CD4-positive, alpha-beta T cell treated with Interleukin-4 for 1 hour (primary cell): ENCODE measurements around the gene MLC1.
A peak's percentile ranks its signal among the peaks of the same experiment; 100 is the strongest.

ENCODE experiments used
- DNase-seq, 2 donors: peaks; one replicate each; pipeline ENCODE4 v3.0.0-alpha.2; 2020 to 2022

MLC1 gene

DNA sequence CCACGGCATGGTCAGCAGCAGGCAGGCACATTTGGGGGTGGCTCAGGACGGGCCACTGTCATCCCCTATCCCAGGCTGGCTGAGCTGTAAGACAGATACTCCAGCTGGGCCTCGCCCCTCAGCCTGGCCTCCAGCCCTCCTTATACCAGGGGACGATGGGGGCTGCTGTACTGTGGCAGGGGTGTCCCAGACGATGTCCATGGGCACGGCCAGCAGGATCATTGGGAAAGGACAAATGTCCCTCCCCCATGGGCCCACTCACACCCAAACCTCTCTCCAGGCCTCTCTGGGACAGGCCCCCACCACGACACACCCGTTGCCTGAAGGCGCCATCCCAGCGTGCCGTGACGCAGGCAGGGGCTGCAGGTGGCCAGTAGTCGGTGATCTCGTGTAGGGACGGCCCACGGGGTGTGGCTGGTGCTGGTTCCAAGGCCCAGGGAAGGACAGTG lies 71.1 kb downstream of the MLC1 start:
- DNase-seq: no peak

DNA sequence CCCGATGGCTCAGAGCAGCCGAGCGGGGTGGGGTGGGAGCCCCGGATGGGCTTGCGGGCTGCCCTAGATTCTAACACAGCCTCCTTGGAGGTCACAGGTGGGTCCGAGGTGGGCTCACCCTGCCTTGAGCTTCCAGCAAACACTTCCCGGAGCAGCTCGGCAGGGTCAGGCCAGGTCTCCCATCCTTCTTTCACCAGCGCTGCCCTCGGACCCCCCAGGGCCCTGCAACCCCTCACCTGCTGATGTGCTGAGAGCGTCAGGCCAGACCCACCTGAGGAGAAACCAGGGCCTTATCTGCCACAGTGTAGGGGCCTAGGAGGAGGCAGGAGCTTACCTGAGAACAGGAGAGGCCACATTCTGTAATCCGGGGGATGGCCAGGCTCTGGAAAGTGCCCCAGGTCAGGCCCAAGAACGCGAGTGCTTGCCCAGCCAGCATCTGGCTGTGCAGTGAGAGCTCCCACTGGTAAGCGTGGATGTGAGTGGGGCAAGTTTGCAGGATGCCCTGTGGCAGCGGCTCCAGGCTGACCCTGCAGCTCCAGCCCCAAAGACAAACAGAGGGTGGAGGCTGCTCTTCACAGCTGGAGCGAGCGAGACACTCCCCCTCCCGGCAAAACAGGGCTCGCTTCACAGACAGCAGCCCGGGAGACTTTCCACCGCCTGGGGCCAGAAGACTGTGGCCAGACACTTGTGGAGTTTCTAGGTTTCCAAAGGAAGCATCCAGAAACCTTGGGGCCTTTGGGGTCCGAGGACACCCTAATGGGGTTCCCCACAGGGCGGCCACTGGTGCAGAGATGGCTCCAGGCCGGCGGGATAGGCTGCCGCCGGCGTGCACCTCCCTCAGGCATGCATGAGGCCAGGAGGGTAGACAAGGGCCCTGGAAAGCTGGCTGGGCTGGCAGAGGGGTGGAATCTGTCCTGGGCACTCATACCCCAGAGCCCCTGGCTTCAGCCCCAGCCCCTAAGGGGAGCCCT lies 72.7 kb downstream of the MLC1 start, which contains the start of gene IL17REL:
IL17REL (minus strand) TSS at position 555 of the 971 bp plus-strand sequence; CDS start at position 436, 119 bp downstream.
- DNase-seq: no peak

DNA sequence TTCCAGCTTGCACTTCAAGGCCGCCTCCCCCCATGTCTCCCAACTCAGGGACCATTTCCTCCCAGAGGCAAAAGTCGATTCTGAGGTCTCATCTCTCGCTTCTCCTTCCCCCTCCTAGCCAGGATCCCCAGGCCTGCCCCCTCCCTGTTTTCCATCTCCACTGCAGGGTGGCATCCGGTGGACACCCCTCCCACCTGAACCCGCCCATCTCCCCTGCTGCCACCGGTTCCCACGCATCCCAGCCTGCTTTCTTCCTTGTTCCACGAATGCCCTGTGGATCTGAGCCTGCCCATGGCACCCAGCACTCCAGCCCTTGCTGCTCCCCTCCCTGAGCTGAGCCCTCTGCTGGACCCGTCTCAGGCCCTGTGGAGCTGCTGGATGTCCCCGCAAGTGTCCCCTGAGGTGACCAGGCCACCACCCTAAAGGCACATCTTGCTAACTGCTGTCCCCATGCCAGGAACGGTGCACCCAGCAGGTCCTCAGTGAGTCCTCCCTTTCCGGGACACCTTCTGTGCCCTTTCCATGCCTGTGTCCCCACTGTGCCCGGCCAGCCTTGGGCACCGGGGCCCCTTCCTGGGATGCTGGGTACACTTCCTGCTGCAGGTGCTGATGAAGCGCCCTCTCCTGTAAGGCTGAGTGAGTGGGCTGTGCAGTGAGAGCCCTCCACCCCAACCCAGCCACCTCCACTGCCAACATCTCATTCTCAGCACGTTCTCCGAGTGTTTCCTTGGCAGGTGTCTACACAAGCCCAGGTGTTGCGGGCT lies 73.6 kb downstream of the MLC1 start:
- DNase-seq: no peak

DNA sequence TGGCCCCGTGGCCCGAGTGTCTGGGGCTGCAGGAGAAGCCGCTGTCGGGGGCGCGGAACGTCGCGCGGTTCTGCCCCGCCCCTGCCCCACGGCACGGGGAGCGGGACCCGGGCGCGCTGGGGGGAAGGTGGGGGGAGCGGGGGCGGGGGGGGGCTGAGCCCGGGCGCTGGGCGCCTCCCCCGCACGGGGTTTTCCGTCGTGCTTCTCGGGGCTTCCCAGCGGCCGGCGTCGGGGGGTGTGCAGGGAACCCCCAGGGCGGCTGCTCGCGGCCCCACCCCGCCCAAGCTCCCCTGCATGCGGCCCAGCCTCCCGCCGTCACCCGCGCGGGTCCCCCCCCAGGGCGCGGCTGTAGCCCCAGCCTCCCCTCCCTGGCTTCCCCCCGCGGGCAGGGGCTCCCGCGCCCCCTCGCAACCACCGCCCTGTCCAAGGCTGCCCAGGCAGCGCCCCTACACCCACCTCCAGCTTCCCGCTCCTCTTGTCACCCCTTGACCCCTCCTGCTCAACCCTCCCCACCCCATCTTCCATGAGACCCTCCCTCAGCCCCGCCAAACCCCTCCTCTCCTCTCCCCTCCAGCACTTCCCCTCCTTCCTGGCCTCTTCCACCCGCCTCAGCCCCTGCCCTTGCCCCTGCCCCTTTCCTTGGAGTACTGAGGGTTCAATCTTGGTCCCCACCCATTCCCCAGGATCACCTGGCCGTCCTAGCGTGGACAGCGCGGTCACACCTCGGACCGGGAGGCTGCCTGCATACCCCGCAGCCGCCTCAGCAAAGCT lies 74.4 kb downstream of the MLC1 start:
- DNase-seq: peak; percentile 76 to 77

DNA sequence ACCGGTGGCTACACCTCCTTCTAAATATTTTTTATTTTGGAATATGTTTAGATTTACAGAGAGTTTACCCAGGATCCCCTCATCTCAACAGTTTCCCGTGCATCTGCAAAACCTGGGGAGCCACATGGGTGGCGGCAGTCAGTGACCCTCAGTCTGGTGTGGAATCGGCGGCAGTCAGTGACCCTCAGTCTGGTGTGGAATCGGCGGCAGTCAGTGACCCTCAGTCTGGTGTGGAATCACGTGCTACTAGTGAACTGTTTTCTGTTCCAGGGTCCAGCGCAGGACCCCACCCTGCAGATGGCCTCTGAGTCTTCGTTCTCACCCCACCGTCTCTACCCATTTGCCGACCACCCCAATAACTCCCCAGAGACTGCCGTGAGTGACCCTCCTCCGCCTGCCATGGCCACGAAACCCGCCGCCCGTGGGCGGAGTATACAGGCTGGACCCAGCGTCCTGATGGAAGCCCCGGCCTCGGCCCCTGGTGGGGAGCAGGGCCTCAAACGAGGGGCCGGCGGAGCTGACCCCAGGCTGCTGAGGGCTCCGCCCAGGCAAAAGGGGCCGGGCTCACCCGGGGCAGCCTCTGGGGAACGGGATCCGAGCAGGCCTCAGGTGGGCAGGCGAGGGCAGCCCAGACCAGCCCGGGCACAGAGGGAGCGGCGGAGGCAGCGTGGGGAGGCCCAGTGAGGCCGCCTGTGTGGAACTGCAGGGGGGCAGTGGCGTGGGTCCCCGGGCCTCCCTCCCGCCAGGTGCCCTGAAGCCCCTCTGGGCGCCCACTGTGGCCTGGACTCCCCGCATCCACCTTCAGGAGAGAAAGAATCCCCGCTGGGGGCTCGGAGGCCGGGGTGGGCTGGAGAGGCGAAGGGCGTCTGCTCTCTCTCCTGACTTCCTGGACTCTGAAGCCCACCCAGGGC lies 75.2 kb downstream of the MLC1 start:
- DNase-seq: no peak
